ENCODE measurements around the gene PHF11. TPM values are rescaled to one million over a fixed set of nuclear protein-coding genes. Genes with fewer than 3 reads are reported as not detected.

Gene PHF11
- total and polyA plus RNA-seq, 12 donors, result 16.6 to 61.2 (median 21.2) TPM

DNA sequence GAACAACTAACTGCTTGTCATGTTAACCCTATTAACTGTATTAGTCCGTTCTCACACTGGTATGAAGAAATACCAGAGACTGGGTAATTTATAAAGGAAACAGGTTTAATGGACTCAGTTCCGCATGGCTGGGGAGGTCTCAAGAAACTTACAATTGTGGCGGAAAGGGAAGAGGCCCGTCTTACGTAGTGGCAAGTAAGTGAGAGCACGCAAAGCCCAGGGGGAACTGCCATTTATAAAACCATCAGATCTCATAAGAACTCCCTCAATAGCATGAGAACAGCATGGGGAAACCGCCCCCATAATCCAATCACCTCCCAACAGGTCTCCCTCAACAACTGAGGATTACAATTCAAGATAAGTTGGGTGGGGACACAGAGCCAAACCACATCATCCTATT is 34.7 kb downstream of the PHF11 start:
- Histone ChIP-seq H3K36me3 (peaks cover 0 to 75% (median 7%) of the 10 kb centered on the region in 9 donors), H3K4me3 (no peak overlapping the region), H3K27me3 (no peaks in the 10 kb centered on the region), H3K9me3 (no peaks in the 10 kb centered on the region), H3K4me1 (peaks cover 0 to 14% (median 8%) of the 10 kb centered on the region in 9 donors), H3K27ac (peak overlapping the region in 2 of 10 donors; percentile 4 to 29)
- DNase-seq (no peak), ATAC-seq (peak in 2 of 8 donors; percentile 22 to 29)
- 90 to 93% methylated on average over 7 of the region's 7 CpGs for WGBS, 2 donors
- intact Hi-C loops (cut with DNase I), result loop anchor here in 1 of 10 donors (10.0 kb wide), 1 partner anchor 74 kb away; no protein-coding TSS in a partner anchor
- TF ChIP-seq, protein P1, sequence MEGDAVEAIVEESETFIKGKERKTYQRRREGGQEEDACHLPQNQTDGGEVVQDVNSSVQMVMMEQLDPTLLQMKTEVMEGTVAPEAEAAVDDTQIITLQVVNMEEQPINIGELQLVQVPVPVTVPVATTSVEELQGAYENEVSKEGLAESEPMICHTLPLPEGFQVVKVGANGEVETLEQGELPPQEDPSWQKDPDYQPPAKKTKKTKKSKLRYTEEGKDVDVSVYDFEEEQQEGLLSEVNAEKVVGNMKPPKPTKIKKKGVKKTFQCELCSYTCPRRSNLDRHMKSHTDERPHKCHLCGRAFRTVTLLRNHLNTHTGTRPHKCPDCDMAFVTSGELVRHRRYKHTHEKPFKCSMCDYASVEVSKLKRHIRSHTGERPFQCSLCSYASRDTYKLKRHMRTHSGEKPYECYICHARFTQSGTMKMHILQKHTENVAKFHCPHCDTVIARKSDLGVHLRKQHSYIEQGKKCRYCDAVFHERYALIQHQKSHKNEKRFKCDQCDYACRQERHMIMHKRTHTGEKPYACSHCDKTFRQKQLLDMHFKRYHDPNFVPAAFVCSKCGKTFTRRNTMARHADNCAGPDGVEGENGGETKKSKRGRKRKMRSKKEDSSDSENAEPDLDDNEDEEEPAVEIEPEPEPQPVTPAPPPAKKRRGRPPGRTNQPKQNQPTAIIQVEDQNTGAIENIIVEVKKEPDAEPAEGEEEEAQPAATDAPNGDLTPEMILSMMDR (IDR thresholded peaks at IDR 0.05), result no peak

DNA sequence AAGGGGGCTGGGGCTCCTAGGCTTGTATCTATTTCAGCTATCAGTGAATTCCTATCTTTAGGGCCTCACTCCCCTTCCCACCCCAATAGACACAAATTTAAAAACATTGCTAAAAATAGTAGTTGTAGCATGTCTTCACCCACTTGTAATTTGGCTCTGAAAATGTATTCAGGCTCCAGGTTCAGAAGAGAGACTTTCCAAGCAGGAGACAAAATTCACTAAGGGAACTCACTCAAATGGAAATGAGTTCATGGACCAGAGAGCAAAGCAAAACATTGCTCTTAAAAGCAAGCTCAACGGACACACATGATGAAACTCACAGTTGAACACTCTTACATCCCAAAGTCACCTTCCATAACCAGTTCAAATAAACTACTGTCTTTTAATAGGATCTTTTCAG is 36.8 kb downstream of the PHF11 start:
- H3K9me3 ChIP-seq, result no peaks in the 10 kb centered on the region
- peak overlapping the region in 8 of 10 donors; percentile 1 to 30 (median 14) for H3K27ac ChIP-seq
- peak in 4 of 8 donors; percentile 50 to 72 (median 61) for ATAC-seq
- no peak overlapping the region for H3K4me3 ChIP-seq
- no peaks in the 10 kb centered on the region for H3K27me3 ChIP-seq
- no peak for DNase-seq
- peaks cover 0 to 60% (median 7%) of the 10 kb centered on the region in 9 donors for H3K36me3 ChIP-seq
- TF ChIP-seq, protein P1 (IDR thresholded peaks at IDR 0.05), result no peak
- 56 to 62% methylated on average over 1 of the region's 1 CpG for WGBS, 2 donors
- peaks cover 0 to 13% (median 8%) of the 10 kb centered on the region in 9 donors for H3K4me1 ChIP-seq
- intact Hi-C loops (cut with DNase I), result loop anchor here in 1 of 10 donors (10.0 kb wide), 1 partner anchor 72 kb away; no protein-coding TSS in a partner anchor

DNA sequence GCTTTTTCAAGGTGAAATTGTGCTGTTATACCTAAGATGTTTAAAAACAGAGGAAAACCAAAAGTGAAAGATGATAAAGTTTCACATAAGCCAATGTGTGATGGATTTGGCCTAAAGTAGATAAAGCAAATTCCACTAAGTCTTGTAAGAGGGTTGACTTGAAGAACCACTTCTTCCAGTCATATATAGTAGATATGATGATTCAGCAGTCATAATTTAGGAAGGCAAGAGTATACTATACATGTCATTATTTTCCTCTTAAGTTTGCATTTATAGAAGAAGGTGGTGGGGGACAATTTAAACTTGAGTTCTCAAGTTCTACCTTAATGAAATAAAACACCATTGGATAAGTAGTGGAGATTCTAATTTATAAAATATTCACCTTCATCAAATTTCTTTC is 37.3 kb downstream of the PHF11 start:
- no peak for DNase-seq
- no peaks in the 10 kb centered on the region for H3K27me3 ChIP-seq
- H3K9me3 ChIP-seq, result no peaks in the 10 kb centered on the region
- peaks cover 0 to 13% (median 8%) of the 10 kb centered on the region in 9 donors for H3K4me1 ChIP-seq
- H3K27ac ChIP-seq, result peak overlapping the region in 8 of 10 donors; percentile 1 to 30 (median 14)
- peaks cover 0 to 60% (median 7%) of the 10 kb centered on the region in 9 donors for H3K36me3 ChIP-seq
- TF ChIP-seq, protein P1 (IDR thresholded peaks at IDR 0.05), result no peak
- H3K4me3 ChIP-seq, result no peak overlapping the region
- intact Hi-C loops (cut with DNase I), result loop anchor here in 1 of 10 donors (10.0 kb wide), 1 partner anchor 72 kb away; no protein-coding TSS in a partner anchor
- ATAC-seq, result no peak

DNA sequence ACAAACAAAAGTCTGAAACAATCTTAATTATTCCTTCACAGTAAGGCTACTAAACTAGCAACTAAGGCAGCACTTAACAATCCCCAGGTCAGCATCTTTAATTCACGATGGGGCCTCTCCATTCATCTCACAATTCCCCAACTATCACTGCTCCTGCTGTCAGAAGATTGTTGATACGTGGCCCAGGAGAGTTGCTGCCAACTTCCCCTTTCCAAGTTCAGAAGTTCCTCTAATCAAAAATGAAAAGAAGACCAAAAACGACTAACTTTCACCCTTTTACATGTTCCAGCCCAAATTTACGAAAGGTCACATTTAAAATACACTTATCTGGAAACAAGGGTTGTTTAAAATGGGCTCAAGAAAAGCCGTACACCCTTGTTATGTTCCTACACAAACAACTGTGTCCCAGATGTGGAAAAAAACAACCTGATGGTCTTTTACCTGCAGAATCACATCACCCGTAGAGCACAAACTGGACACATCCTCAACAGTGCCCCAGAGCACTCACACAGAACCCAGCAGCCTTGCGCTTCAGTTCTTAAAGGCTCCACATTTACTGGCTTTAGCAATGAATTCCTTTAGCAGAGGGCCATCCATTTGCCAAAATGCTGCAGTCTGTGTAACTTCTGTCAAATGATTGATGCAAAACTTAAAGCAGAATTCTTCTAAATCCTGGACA is 38.0 kb downstream of the PHF11 start:
- Histone ChIP-seq H3K27ac (peak overlapping the region in 2 of 10 donors; percentile 28 to 69), H3K4me1 (peaks cover 0 to 13% (median 8%) of the 10 kb centered on the region in 9 donors), H3K9me3 (no peaks in the 10 kb centered on the region), H3K4me3 (no peak overlapping the region), H3K27me3 (no peaks in the 10 kb centered on the region), H3K36me3 (peaks cover 0 to 60% (median 7%) of the 10 kb centered on the region in 9 donors)
- no peak for DNase-seq
- WGBS, 2 donors, result 56 to 70% methylated on average over 7 of the region's 7 CpGs
- TF ChIP-seq, protein P1 (IDR thresholded peaks at IDR 0.05), result no peak
- ATAC-seq, result no peak
- intact Hi-C loops (cut with DNase I), result loop anchor here in 1 of 10 donors (10.0 kb wide), 1 partner anchor 71 kb away; no protein-coding TSS in a partner anchor

Data from heart right ventricle (tissue), 16 donors.